HEK293 (cell line): Measurements from ENCODE around the gene LRCH1.

ENCODE experiments used
- CTCF ChIA-PET: fragments of 350-600 bp; formaldehyde crosslinking; extraction: SDS; loops from one replicate; lab custom pipeline; 2021; ENCODE audit warnings: antibody characterized with exemption; lab: Yijun Ruan, JAX
- POLR2A ChIA-PET: fragments of 300-600 bp; formaldehyde crosslinking; extraction: SDS; loops from one replicate; lab custom pipeline; 2020; ENCODE audit warnings: antibody characterized with exemption, inconsistent platforms; lab: Yijun Ruan, JAX
- H3K27ac ChIP-seq: fragments of 200-500 bp; sonication (Bioruptor generic); 2 replicates; pipeline ENCODE4 v1.5.1; 2014; ENCODE audit warnings: low read depth, low read length, control low read depth, inconsistent platforms; ENCODE audit errors: extremely low read depth
- H3K36me3 ChIP-seq, 2 experiments: fragments of 200-500 bp in 1 of 2; sonication (Bioruptor generic) in 1 of 2; 1 replicate in 1 of 2; 2 replicates in 1 of 2; pipeline ENCODE4 v1.5.1; 2014 to 2017; ENCODE audit warnings: inconsistent platforms in 2 of 2, low read length in 2 of 2; ENCODE audit not compliant: control insufficient read depth in 2 of 2, insufficient read depth in 1 of 2
- H3K4me1 ChIP-seq: fragments of 200-500 bp; sonication (Bioruptor generic); 2 replicates; pipeline ENCODE4 v1.5.1; 2014; ENCODE audit warnings: mild to moderate bottlenecking, low read length, inconsistent platforms; ENCODE audit not compliant: control insufficient read depth, insufficient read depth
- H3K4me3 ChIP-seq: 2 replicates; pipeline ENCODE4 v1.5.1; 2011; ENCODE audit warnings: low read depth, mild to moderate bottlenecking, control low read depth, low read length, moderate library complexity
- H3K9me3 ChIP-seq: fragments of 200-500 bp; sonication (Bioruptor generic); 2 replicates; pipeline ENCODE4 v1.5.1; 2014; ENCODE audit warnings: low read depth, low read length, inconsistent platforms; ENCODE audit not compliant: control insufficient read depth, insufficient read depth
- BCL11A ChIP-seq: fragments of 450-650 bp; formaldehyde crosslinking; IDR thresholded peaks from 2 replicates; pipeline ENCODE4 v1.5.1; 2016; ENCODE audit warnings: low read depth, missing biosample characterization, missing genetic modification characterization
- HIC1 ChIP-seq: fragments of 450-650 bp; formaldehyde crosslinking; IDR thresholded peaks from 2 replicates; pipeline ENCODE4 v1.5.1; 2016; ENCODE audit warnings: missing biosample characterization, missing genetic modification characterization
- KLF9 ChIP-seq: fragments of 450-650 bp; formaldehyde crosslinking; IDR thresholded peaks from 2 replicates; pipeline ENCODE4 v1.5.1; 2016; ENCODE audit warnings: missing biosample characterization, missing genetic modification characterization, low read depth
- SETDB1 ChIP-seq: IDR thresholded peaks from one replicate; pipeline ENCODE4 v1.6.1; 2017; ENCODE audit warnings: mild to moderate bottlenecking, low read length, moderate library complexity, mixed read lengths; ENCODE audit not compliant: insufficient read length
- SP2 ChIP-seq: fragments of 450-650 bp; formaldehyde crosslinking; IDR thresholded peaks from 2 replicates; pipeline ENCODE4 v1.5.1; 2016; ENCODE audit warnings: missing biosample characterization, missing genetic modification characterization
- TRIM28 ChIP-seq: IDR thresholded peaks from 2 replicates; pipeline ENCODE4 v1.6.1; 2011; ENCODE audit warnings: low read length, control low read depth, borderline replicate concordance
- ZBTB1 ChIP-seq: fragments of 450-650 bp; formaldehyde crosslinking; IDR thresholded peaks from 2 replicates; pipeline ENCODE4 v1.5.1; 2016; ENCODE audit warnings: missing biosample characterization, missing genetic modification characterization
- ZBTB49 ChIP-seq: fragments of 450-650 bp; formaldehyde crosslinking; IDR thresholded peaks from 2 replicates; pipeline ENCODE4 v1.5.1; 2016; ENCODE audit warnings: missing biosample characterization, missing genetic modification characterization, low read depth
- ZFP37 ChIP-seq: fragments of 450-650 bp; formaldehyde crosslinking; IDR thresholded peaks from 2 replicates; pipeline ENCODE4 v1.5.1; 2016; ENCODE audit warnings: missing biosample characterization, missing genetic modification characterization
- ZNF112 ChIP-seq: fragments of 450-650 bp; formaldehyde crosslinking; IDR thresholded peaks from 2 replicates; pipeline ENCODE4 v1.5.0; 2017; ENCODE audit warnings: missing biosample characterization, missing genetic modification characterization
- ZNF121 ChIP-seq: fragments of 450-650 bp; formaldehyde crosslinking; IDR thresholded peaks from 2 replicates; pipeline ENCODE4 v1.5.1; 2016; ENCODE audit warnings: missing biosample characterization, missing genetic modification characterization
- ZNF138 ChIP-seq: fragments of 450-650 bp; formaldehyde crosslinking; IDR thresholded peaks from 2 replicates; pipeline ENCODE4 v1.5.1; 2016; ENCODE audit warnings: missing biosample characterization, missing genetic modification characterization, borderline replicate concordance
- ZNF157 ChIP-seq: fragments of 450-650 bp; formaldehyde crosslinking; IDR thresholded peaks from 2 replicates; pipeline ENCODE4 v1.5.1; 2016; ENCODE audit warnings: missing biosample characterization, missing genetic modification characterization
- ZNF184 ChIP-seq: fragments of 450-650 bp; IDR thresholded peaks from 2 replicates; pipeline ENCODE4 v1.5.1; 2018; ENCODE audit warnings: missing biosample characterization, mild to moderate bottlenecking, missing genetic modification characterization
- ZNF19 ChIP-seq: fragments of 450-650 bp; formaldehyde crosslinking; IDR thresholded peaks from 2 replicates; pipeline ENCODE4; 2016; ENCODE audit warnings: missing biosample characterization, missing genetic modification characterization, low read depth
- ZNF248 ChIP-seq: fragments of 450-650 bp; formaldehyde crosslinking; IDR thresholded peaks from 2 replicates; pipeline ENCODE4 v1.5.1; 2017; ENCODE audit warnings: missing biosample characterization, missing genetic modification characterization
- ZNF426 ChIP-seq: fragments of 450-650 bp; formaldehyde crosslinking; IDR thresholded peaks from 2 replicates; pipeline ENCODE4 v1.5.1; 2017; ENCODE audit warnings: missing biosample characterization, missing genetic modification characterization, mild to moderate bottlenecking, inconsistent platforms, moderate library complexity
- ZNF544 ChIP-seq: fragments of 450-650 bp; formaldehyde crosslinking; IDR thresholded peaks from 2 replicates; pipeline ENCODE4 v1.5.0; 2017; ENCODE audit warnings: missing biosample characterization, missing genetic modification characterization
- ZNF571 ChIP-seq: fragments of 450-650 bp; formaldehyde crosslinking; IDR thresholded peaks from 2 replicates; pipeline ENCODE4 v1.5.0; 2017; ENCODE audit warnings: missing biosample characterization, missing genetic modification characterization
- ZNF585B ChIP-seq: fragments of 450-650 bp; formaldehyde crosslinking; IDR thresholded peaks from 2 replicates; pipeline ENCODE4 v1.5.1; 2016; ENCODE audit warnings: missing biosample characterization, missing genetic modification characterization
- ZNF600 ChIP-seq: fragments of 450-650 bp; formaldehyde crosslinking; IDR thresholded peaks from 2 replicates; pipeline ENCODE4 v1.5.1; 2016; ENCODE audit warnings: missing biosample characterization, missing genetic modification characterization
- ZNF654 ChIP-seq: fragments of 450-650 bp; formaldehyde crosslinking; IDR thresholded peaks from 2 replicates; pipeline ENCODE4 v1.5.1; 2016; ENCODE audit warnings: low read depth, missing biosample characterization, missing genetic modification characterization
- ZSCAN18 ChIP-seq: fragments of 450-650 bp; formaldehyde crosslinking; IDR thresholded peaks from 2 replicates; pipeline ENCODE4 v1.5.1; 2016; ENCODE audit warnings: missing biosample characterization, missing genetic modification characterization
- ZSCAN4 ChIP-seq: fragments of 450-650 bp; formaldehyde crosslinking; IDR thresholded peaks from 2 replicates; pipeline ENCODE4 v1.5.1; 2017; ENCODE audit warnings: missing biosample characterization, missing genetic modification characterization

Gene LRCH1

GRCh38 chr13:46539231-46539630 lies 13.7 kb upstream of the LRCH1 start:
- no peak overlapping the region for H3K27ac ChIP-seq
- no peak for TF ChIP-seq ZBTB1
- TF ChIP-seq ZNF654 (tag by site-specific recombination) = no peak
- no peak for TF ChIP-seq KLF9 (tag by site-specific recombination)
- TF ChIP-seq TRIM28 = no peak
- no peak for TF ChIP-seq ZNF138 (tag by site-specific recombination)
- no peak for TF ChIP-seq ZFP37 (tag by site-specific recombination)
- ChIA-PET CTCF (interaction anchor here (0.5 kb wide), 1 partner anchor 81 kb away, joined by 3 read pairs; no protein-coding TSS in a partner anchor), POLR2A (no interaction called here)
- H3K36me3 ChIP-seq = no peaks in the 10 kb centered on the region
- H3K4me1 ChIP-seq = no peaks in the 10 kb centered on the region
- no peak overlapping the region for H3K4me3 ChIP-seq
- no peaks in the 10 kb centered on the region for H3K9me3 ChIP-seq

- ChIA-PET POLR2A (no interaction called here), CTCF (interaction anchor here (2.3 kb wide), 1 partner anchor 10 kb away, joined by 14 read pairs; no protein-coding TSS in a partner anchor)
Observed at GRCh38 chr13:46541210-46541609, 11.8 kb upstream of the LRCH1 start.

More at GRCh38 chr13:46541210-46541609, 11.8 kb upstream of the LRCH1 start:
- TF ChIP-seq SETDB1 (no peak), BCL11A (tag by site-specific recombination) (no peak), ZNF571 (tag by site-specific recombination) (no peak), ZNF426 (tag by site-specific recombination) (no peak), HIC1 (tag by site-specific recombination) (no peak), ZNF544 (tag by site-specific recombination) (no peak), ZNF600 (tag by site-specific recombination) (no peak), ZNF121 (tag by site-specific recombination) (no peak), ZNF184 (no peak), ZSCAN18 (tag by site-specific recombination) (no peak), ZNF138 (tag by site-specific recombination) (no peak), ZBTB49 (tag by site-specific recombination) (no peak), ZNF19 (tag by site-specific recombination) (no peak), ZNF112 (tag by site-specific recombination) (no peak), ZSCAN4 (tag by site-specific recombination) (no peak), ZNF248 (tag by site-specific recombination) (no peak), SP2 (tag by site-specific recombination) (no peak), ZNF585B (no peak), ZNF157 (tag by site-specific recombination) (no peak)
- Histone ChIP-seq H3K4me3 (no peak overlapping the region), H3K27ac (no peak overlapping the region), H3K4me1 (no peaks in the 10 kb centered on the region), H3K9me3 (no peaks in the 10 kb centered on the region), H3K36me3 (no peaks in the 10 kb centered on the region)
